ENCODE data around the gene BIK. TPM values are rescaled to one million over a fixed set of nuclear protein-coding genes. Genes with fewer than 3 reads are reported as not detected.
"Not testable (repeated sequence)": the region's sequence is repeated elsewhere in the genome, so short reads cannot be mapped to it uniquely, and the experiment has no call there.

The BIK gene
- polyA plus RNA-seq, 4 donors: 1.0 to 2.1 (median 1.4) TPM

- not testable (repeated sequence) for DNase-seq (ENCODE audit: low read depth in 4 of 4, low spot score in 2 of 4)
Measured at GRCh38 chr22:43104056-43104625, 6.4 kb upstream of the BIK start.

GRCh38 chr22:43104950-43105349, 5.6 kb upstream of the BIK start:
- DNase-seq (ENCODE audit: low read depth in 4 of 4, low spot score in 2 of 4): not testable (repeated sequence)

- no peak for DNase-seq (ENCODE audit: low read depth in 4 of 4, low spot score in 2 of 4)
Measured at GRCh38 chr22:43106302-43106701, 4.2 kb upstream of the BIK start.

GRCh38 chr22:43109511-43109910, 1.0 kb upstream of the BIK start:
- DNase-seq (ENCODE audit: low read depth in 4 of 4, low spot score in 2 of 4): no peak

- DNase-seq (ENCODE audit: low read depth in 4 of 4, low spot score in 2 of 4): no peak
Measured at GRCh38 chr22:43109921-43110443, 568 bp upstream of the BIK start.

GRCh38 chr22:43110927-43111623, 525 bp downstream of the BIK start:
- no peak for DNase-seq (ENCODE audit: low read depth in 4 of 4, low spot score in 2 of 4)

GRCh38 chr22:43113526-43114251, 3.1 kb downstream of the BIK start:
- DNase-seq (ENCODE audit: low read depth in 4 of 4, low spot score in 2 of 4): no peak

- no peak for DNase-seq (ENCODE audit: low read depth in 4 of 4, low spot score in 2 of 4)
Measured at GRCh38 chr22:43114958-43115357, 4.4 kb downstream of the BIK start.

- DNase-seq (ENCODE audit: low read depth in 4 of 4, low spot score in 2 of 4): no peak
Measured at GRCh38 chr22:43116932-43117331, 6.4 kb downstream of the BIK start.

- no peak for DNase-seq (ENCODE audit: low read depth in 4 of 4, low spot score in 2 of 4)
Measured at GRCh38 chr22:43118024-43118849, 7.7 kb downstream of the BIK start.

- no peak for DNase-seq (ENCODE audit: low read depth in 4 of 4, low spot score in 2 of 4)
Measured at GRCh38 chr22:43118953-43119458, 8.5 kb downstream of the BIK start.

GRCh38 chr22:43126501-43127165, 16.1 kb downstream of the BIK start:
- DNase-seq (ENCODE audit: low read depth in 4 of 4, low spot score in 2 of 4): no peak

GRCh38 chr22:43127166-43127908, 16.8 kb downstream of the BIK start:
- DNase-seq (ENCODE audit: low read depth in 4 of 4, low spot score in 2 of 4): no peak

- DNase-seq (ENCODE audit: low read depth in 4 of 4, low spot score in 2 of 4): no peak
Measured at GRCh38 chr22:43128116-43128515, 17.6 kb downstream of the BIK start.

- DNase-seq (ENCODE audit: low read depth in 4 of 4, low spot score in 2 of 4): no peak
Measured at GRCh38 chr22:43128928-43129424, 18.4 kb downstream of the BIK start.

GRCh38 chr22:43129426-43130425, 19.2 kb downstream of the BIK start:
- no peak for DNase-seq (ENCODE audit: low read depth in 4 of 4, low spot score in 2 of 4)

- DNase-seq (ENCODE audit: low read depth in 4 of 4, low spot score in 2 of 4): no peak
Measured at GRCh38 chr22:43131773-43132501, 21.4 kb downstream of the BIK start.
